DOHH2 (cell line): ENCODE measurements around the gene ANK2.

Experiments used
- CTCF ChIP-seq: fragments of 200-600 bp; sonication (generic); IDR thresholded peaks from one replicate; pipeline ENCODE4 v1.5.1; 2014; ENCODE audit warnings: antibody characterized with exemption, mild to moderate bottlenecking, low read depth, low read length; ENCODE audit not compliant: poor library complexity, severe bottlenecking
- EZH2phosphoT487 ChIP-seq: fragments of 200-600 bp; sonication (generic); IDR thresholded peaks from 2 replicates; pipeline ENCODE4 v1.6.1; 2017; ENCODE audit warnings: borderline replicate concordance, mild to moderate bottlenecking, antibody characterized with exemption, low read length, moderate library complexity, mixed read lengths

GRCh38 chr4:113147498-113148111, 98.2 kb downstream of the ANK2 start:
- TF ChIP-seq CTCF = no peak
- TF ChIP-seq EZH2phosphoT487 = no peak
